NB4 (cell line): ENCODE results near the gene PTGIS.

ENCODE experiments used
- MYC ChIP-seq: IDR thresholded peaks from 2 replicates; pipeline ENCODE4 v1.6.1; 2011; ENCODE audit warnings: low read depth, low read length
- POLR2A ChIP-seq: IDR thresholded peaks from 2 replicates; pipeline ENCODE4 v1.6.1; 2011; ENCODE audit warnings: mild to moderate bottlenecking; ENCODE audit not compliant: insufficient read length; ENCODE audit errors: extremely low read depth
- TF ChIP-seq, protein P1 (sequence below): IDR thresholded peaks from one replicate; pipeline ENCODE4 v1.5.1; 2012; ENCODE audit warnings: low read depth, low read length
- TF ChIP-seq, protein P2 (sequence below): IDR thresholded peaks from 2 replicates; pipeline ENCODE4 v1.6.1; 2011; ENCODE audit warnings: low read depth, low read length

DNA sequence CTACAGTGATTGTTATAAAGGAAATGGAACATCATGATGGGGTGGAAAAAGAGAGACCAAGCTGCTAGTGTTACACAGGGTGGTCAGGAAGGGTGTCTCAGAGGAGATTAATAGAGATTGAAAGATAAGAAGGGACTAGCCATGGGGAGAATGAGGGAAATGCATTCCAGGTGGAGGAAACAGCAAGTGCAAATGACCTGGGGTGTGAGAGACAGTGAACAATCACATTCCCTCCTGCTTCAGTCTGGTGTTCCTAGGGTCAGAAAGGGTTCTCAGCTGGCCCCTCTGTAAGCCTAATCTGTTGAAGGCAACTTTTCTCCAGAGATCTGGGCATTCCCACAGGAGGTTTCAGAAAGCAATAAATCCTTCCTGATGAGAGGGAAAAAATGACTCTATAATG, 81.9 kb downstream of the PTGIS start:
- TF ChIP-seq, protein P1, sequence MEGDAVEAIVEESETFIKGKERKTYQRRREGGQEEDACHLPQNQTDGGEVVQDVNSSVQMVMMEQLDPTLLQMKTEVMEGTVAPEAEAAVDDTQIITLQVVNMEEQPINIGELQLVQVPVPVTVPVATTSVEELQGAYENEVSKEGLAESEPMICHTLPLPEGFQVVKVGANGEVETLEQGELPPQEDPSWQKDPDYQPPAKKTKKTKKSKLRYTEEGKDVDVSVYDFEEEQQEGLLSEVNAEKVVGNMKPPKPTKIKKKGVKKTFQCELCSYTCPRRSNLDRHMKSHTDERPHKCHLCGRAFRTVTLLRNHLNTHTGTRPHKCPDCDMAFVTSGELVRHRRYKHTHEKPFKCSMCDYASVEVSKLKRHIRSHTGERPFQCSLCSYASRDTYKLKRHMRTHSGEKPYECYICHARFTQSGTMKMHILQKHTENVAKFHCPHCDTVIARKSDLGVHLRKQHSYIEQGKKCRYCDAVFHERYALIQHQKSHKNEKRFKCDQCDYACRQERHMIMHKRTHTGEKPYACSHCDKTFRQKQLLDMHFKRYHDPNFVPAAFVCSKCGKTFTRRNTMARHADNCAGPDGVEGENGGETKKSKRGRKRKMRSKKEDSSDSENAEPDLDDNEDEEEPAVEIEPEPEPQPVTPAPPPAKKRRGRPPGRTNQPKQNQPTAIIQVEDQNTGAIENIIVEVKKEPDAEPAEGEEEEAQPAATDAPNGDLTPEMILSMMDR: no peak
- no peak for TF ChIP-seq MYC
- no peak for TF ChIP-seq POLR2A
- TF ChIP-seq, protein P2, sequence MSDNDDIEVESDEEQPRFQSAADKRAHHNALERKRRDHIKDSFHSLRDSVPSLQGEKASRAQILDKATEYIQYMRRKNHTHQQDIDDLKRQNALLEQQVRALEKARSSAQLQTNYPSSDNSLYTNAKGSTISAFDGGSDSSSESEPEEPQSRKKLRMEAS: no peak
